Measurements from ENCODE around the gene BRWD1.

GRCh38 chr21:39238275-39238674, 75.2 kb downstream of the BRWD1 start:
- TF ChIP-seq CTCF (IDR thresholded peaks at IDR 0.05; ENCODE audit: borderline replicate concordance, extremely low read depth, low read length, poor library complexity, severe bottlenecking) = no peak
- TF ChIP-seq EZH2 (IDR thresholded peaks at IDR 0.05; ENCODE audit: borderline replicate concordance, low read depth, low read length, severe bottlenecking) = no peak
